TTC549 (cell line): Measurements from ENCODE around the gene LGR6.

Source experiments
- FAIRE-seq: peaks from 2 replicates; lab custom pipeline; 2012; peaks lifted over from hg19 to GRCh38; lab: Jason Lieb, UNC

LGR6 gene

GRCh38 chr1:202201266-202201665 lies 7.7 kb downstream of the LGR6 start:
- FAIRE-seq = no peak

GRCh38 chr1:202201971-202202370 lies 8.4 kb downstream of the LGR6 start:
- no peak for FAIRE-seq

- FAIRE-seq = no peak
Observed at GRCh38 chr1:202202500-202203168, 9.0 kb downstream of the LGR6 start.

GRCh38 chr1:202203238-202204039 lies 9.8 kb downstream of the LGR6 start:
- FAIRE-seq = no peak

- FAIRE-seq = no peak
Observed at GRCh38 chr1:202204065-202204464, 10.5 kb downstream of the LGR6 start.

- FAIRE-seq = no peak
Observed at GRCh38 chr1:202205523-202206190, 12.1 kb downstream of the LGR6 start.

- FAIRE-seq = no peak
Observed at GRCh38 chr1:202207292-202207691, 13.7 kb downstream of the LGR6 start.

GRCh38 chr1:202208351-202208857 lies 14.8 kb downstream of the LGR6 start:
- FAIRE-seq = no peak

GRCh38 chr1:202210385-202210784 lies 16.8 kb downstream of the LGR6 start:
- no peak for FAIRE-seq

- no peak for FAIRE-seq
Observed at GRCh38 chr1:202210969-202211368, 17.4 kb downstream of the LGR6 start.

- no peak for FAIRE-seq
Observed at GRCh38 chr1:202212787-202213186, 19.2 kb downstream of the LGR6 start.

GRCh38 chr1:202213361-202214088 lies 19.9 kb downstream of the LGR6 start:
- FAIRE-seq = no peak

GRCh38 chr1:202214089-202214843 lies 20.7 kb downstream of the LGR6 start:
- no peak for FAIRE-seq

- no peak for FAIRE-seq
Observed at GRCh38 chr1:202215472-202216130, 22.0 kb downstream of the LGR6 start.

- FAIRE-seq = no peak
Observed at GRCh38 chr1:202216691-202217090, 23.1 kb downstream of the LGR6 start.

GRCh38 chr1:202217516-202217915 lies 23.9 kb downstream of the LGR6 start:
- FAIRE-seq = no peak

GRCh38 chr1:202217951-202218350 lies 24.4 kb downstream of the LGR6 start:
- no peak for FAIRE-seq

GRCh38 chr1:202220733-202221132 lies 27.1 kb downstream of the LGR6 start:
- FAIRE-seq = no peak

GRCh38 chr1:202221911-202222909 lies 28.6 kb downstream of the LGR6 start:
- no peak for FAIRE-seq
